GM21619 (cell line): Measurements from ENCODE around the gene PKDCC.

Source experiments
- ATAC-seq: cut with Tn5 transposase; IDR thresholded peaks from one replicate; pipeline ENCODE4 v1.9.1; 2021; ENCODE audit not compliant: unreplicated experiment

Gene PKDCC

DNA sequence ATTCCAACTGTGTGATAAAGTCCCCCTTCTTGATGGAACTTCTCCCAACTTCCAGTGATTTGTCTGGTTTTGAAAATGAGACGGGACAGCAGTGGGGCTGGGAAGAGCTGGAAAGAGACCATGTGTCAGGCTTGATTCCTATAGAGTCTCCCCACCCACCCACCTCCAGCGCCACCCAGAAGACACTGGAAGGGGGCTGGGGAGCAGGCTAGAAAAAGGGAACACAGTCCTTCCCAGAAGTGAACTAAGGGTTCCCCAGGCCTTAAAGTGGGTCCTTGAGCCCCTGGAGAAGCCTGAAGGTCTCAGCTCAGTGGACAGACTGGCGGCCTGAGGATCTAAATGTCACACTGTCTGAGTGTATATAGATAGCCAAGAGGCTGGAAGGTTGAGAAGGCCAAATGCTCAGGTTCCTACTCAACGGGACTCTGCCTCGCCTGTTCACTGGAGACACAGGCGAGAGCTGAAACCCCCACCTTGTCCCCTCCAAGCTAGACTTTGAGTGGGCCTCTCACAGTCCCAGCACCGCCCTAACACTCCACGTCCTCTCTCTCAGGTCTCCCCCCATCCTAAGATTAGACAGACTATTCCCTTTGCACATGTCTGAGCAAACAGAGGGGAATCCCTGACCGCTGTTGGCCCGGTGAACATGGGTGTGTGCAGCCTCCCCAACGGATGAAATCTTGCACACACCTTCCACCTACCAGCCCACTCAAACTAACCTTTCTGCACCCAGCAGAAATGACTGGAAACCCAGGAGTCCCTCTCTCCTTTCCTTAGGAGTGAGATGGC is 1.6 kb downstream of the PKDCC start:
- no peak for ATAC-seq

GRCh38 chr2:42050010-42050702 is 2.3 kb downstream of the PKDCC start:
- ATAC-seq: no peak

GRCh38 chr2:42050703-42051542 is 3.1 kb downstream of the PKDCC start:
- ATAC-seq: no peak

DNA sequence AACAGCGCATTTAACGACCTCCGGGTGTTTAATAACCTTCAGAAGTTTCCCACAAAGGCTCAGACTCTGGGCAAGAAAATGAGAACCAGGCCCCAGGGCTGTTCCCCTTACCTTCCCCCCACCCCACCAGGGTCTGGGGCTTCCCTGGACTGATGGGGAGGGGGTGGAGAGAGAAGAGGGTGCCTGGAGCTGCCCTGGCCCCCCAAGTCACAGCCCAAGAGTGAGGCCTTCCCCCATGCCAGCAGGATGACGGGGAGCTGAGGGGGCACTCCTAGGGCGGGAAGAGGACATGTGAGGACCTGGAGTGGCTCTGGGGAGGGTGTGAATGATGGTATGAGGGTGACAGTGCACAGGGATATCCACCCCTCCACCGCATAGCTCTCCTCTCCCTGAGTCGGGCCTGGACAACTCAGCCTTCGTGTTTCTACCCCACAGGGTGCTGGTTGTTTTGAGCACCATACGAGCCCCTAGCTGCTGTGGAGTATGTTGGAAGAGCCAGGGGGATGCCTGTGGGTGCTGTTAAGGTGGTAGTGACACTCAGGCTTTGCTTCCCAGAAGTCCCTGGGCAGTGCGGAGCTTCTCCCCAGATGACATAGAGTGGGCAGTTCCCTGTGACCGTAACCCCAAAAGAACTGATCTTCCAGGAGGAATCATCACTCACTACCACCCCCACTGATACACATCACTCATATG is 3.9 kb downstream of the PKDCC start:
- ATAC-seq: no peak

GRCh38 chr2:42052702-42053481 is 5.1 kb downstream of the PKDCC start:
- ATAC-seq: no peak

GRCh38 chr2:42053482-42053790 is 5.6 kb downstream of the PKDCC start:
- no peak for ATAC-seq

DNA sequence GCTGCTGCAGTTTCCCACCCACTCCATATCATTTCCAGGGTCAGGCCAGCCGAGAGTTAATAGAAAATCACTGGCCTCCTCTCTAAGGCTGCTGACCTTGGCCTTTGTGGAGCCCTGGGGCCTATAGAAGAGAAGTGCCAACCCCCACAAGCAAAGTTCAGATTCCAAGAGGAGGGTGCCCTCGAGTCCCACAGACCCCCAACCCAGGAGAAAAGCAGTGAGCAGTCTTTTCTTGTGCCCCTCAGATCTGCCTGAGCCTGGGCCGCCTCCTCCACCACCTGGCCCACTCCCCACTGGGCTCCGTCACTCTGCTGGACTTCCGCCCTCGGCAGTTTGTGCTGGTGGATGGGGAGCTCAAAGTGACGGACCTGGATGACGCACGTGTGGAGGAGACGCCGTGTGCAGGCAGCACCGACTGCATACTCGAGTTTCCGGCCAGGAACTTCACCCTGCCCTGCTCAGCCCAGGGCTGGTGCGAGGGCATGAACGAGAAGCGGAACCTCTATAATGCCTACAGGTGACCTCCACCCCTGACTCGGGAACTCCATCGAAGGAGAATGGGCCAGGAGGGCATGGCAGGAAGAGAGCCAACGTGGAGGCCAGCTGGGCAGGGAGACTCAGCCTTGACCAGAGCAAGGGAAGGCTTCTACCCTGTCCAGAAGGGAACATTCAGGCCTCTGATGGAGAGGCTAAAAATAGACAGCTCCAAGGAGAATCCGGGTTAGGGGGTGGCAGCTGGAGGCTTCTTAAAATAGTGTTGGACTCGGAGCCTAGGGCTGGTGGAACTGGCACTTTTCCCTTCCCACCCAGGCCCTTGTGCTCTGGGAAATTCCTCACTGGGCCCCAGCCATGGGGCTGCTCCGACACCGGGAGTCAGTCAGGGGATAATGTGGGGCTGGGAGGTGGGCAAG is 6.2 kb downstream of the PKDCC start:
- ATAC-seq: no peak

GRCh38 chr2:42054714-42055430 is 7.1 kb downstream of the PKDCC start:
- ATAC-seq: no peak

GRCh38 chr2:42055573-42056514 is 8.0 kb downstream of the PKDCC start:
- no peak for ATAC-seq

DNA sequence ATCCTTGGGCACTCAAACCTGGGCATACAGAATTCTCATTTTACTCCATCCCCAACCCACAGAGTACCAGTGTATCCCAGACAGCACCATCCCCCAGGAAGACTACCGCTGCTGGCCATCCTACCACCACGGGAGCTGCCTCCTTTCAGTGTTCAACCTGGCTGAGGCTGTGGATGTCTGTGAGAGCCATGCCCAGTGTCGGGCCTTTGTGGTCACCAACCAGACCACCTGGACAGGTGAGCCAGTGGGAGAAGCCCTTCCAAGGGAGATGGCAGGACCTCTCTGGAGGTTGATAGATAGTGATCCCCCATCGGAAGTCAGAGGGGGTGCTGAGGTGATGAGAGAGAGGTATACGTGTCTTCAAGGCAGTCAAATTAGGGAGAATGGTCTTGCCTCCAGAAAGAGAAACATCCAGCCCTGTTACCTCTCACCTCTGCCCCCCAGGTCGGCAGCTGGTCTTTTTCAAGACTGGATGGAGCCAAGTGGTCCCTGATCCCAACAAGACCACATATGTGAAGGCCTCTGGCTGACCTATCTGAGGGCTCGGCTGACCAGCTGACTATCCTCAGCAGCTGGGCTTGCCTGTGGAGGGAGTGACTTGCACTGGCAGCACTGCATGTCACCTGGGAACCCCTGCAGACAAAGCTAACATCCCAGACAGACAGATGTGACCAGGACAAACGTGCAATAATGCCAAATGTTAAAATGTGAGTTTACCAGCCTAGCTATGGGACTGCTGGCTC is 9.5 kb downstream of the PKDCC start:
- no peak for ATAC-seq

DNA sequence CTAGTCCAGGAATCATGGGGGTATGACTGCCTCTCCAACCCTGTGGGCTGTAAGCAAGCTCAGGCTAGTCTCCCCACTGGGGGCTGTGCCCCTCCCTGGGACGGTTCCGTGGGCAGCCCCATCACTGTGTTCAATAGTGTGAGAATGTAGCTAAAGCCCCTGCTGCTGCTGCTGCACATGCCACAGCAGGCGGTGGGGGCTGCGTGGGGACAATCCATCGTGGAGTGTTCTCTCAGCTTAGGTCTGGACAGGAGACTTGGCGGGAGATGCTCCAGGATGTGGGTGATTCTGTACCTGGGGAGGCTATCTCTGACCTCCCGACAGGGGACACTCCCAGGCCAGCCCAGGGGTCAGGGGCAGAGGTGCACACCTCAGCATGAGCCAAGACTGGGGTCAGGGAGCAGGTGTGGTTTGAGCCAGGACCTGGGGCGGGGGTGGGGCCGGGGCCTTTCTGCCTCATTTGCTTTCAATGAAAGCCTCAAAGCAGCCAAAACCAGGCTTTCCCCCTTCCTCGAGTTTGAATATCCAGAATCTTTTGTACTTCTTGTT is 10.2 kb downstream of the PKDCC start:
- no peak for ATAC-seq

- no peak for ATAC-seq
Observed at GRCh38 chr2:42059261-42059898, 11.6 kb downstream of the PKDCC start.

DNA sequence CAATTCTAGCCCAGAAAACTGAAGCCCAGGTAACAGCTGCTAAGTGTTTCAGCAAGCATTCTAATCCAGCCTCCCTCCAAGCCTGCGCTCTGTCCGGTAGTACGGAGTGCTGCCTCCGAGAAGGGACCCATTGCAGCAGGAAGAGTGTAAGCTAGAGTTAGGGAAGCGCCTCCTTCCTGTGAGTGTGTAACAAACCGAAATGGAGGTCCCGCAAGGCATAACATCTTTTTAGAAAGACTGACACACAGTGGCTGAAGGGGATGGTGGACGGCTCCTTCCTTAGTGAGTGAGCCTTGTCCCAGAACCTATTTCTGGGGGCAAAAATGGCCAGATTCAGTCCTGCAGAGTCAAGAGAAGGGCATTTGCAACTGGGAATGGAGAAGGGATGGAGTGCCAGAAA is 12.2 kb downstream of the PKDCC start:
- no peak for ATAC-seq

DNA sequence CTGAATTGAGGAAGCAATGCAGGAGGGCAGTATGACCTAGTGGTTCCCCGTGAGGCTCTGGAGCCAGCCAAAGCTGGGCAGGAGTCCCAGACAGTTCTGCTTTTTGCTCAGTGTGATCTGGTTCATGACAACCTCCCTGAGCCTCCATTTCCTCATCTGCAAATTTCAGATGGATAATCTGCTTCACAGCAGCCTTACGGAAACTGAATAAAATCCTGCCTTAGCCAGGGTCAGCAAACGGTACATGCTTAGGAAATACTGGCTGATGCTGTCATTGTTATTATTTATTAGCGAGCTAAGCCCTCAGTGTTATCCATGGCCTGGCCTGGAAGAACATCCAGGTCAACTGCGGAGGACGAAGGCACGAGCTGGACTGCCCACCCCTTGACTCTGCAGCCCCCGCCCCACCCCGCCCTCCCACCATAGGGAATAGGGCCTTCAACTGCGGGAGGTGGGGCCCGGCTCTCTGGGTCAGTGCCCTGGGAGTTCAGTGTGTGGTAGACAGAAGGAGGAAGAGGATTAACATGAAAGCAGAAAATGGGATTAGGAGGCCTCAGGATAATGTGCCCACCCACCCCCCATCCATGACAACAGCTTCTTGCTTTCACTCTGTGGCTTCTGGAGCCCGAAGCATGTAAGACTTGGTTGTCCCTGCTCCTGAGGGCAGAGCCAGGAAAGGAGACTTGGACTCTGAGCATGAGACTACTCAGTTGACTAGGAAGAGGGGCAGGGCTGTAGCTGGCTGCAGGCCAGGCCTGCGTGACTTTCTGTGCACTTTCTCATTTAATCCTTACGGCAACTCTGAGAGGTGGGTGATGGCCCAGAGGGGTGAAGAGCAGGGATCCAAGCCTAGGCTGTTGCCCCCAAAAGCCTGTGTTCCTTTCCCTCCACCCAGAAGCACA is 13.1 kb downstream of the PKDCC start:
- no peak for ATAC-seq

GRCh38 chr2:42061839-42062238 is 14.0 kb downstream of the PKDCC start:
- no peak for ATAC-seq
